ENCODE measurements around the gene ACKR4. TPM values are rescaled to one million over a fixed set of nuclear protein-coding genes. Genes with fewer than 3 reads are reported as not detected.

Gene ACKR4
- total RNA-seq, 1 experiment from 2014 or later, result not detected

DNA sequence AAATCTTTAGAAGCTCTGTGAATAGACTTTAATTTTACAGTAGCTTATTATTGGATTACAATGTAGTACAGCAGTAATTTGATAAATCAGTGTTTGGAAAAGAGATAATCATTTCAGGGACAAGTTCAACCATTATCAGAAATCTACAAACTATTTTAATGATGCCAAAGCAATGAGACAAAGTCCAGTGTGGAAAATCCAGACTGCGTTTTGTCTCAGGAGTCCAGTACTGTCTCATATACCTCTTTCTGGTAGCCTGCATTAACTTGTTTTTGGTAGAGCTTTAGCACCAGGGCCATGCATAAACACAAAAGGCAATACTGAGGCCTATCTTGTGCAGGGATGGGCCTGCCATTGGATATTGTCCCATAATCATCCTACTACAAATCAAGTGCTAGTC, 19.7 kb downstream of the ACKR4 start:
- H3K4me2 ChIP-seq, result no peak overlapping the region
- H3K36me3 ChIP-seq (ENCODE audit: low read depth), result 0 out of 2 replicates have a peak, but pooled peaks cover 5% of the 10 kb centered on the region
- no peaks in the 10 kb centered on the region for H3K4me1 ChIP-seq (replicated peaks; ENCODE audit: insufficient read depth)
- no peaks in the 10 kb centered on the region for H3F3A ChIP-seq (ENCODE audit: insufficient read depth, low read depth)
- intact Hi-C loops (cut with micrococcal nuclease; ENCODE audit: unreplicated experiment), result no loop called here
- no peak for DNase-seq
- no TSS peak for BruUV-seq (replicated peaks)
- no peaks in the 10 kb centered on the region for H3K27me3 ChIP-seq (ENCODE audit: insufficient read depth, low read depth)
- H3K27ac ChIP-seq, result no peak overlapping the region
- peaks cover 2% of the 10 kb centered on the region; the same call in 1 of the 2 replicates for H3K9me3 ChIP-seq (ENCODE audit: insufficient read depth, low read depth)
- H2AFZ ChIP-seq, result no peak overlapping the region
- H3K4me3 ChIP-seq, result no peak overlapping the region
- H3K79me2 ChIP-seq (ENCODE audit: low read depth), result no peaks in the 10 kb centered on the region
- no peaks in the 10 kb centered on the region for H3K9me2 ChIP-seq (ENCODE audit: insufficient read depth)
- no peak for TF ChIP-seq EZH2 (IDR thresholded peaks at IDR 0.05; ENCODE audit: low read depth)
- TF ChIP-seq, protein P1, sequence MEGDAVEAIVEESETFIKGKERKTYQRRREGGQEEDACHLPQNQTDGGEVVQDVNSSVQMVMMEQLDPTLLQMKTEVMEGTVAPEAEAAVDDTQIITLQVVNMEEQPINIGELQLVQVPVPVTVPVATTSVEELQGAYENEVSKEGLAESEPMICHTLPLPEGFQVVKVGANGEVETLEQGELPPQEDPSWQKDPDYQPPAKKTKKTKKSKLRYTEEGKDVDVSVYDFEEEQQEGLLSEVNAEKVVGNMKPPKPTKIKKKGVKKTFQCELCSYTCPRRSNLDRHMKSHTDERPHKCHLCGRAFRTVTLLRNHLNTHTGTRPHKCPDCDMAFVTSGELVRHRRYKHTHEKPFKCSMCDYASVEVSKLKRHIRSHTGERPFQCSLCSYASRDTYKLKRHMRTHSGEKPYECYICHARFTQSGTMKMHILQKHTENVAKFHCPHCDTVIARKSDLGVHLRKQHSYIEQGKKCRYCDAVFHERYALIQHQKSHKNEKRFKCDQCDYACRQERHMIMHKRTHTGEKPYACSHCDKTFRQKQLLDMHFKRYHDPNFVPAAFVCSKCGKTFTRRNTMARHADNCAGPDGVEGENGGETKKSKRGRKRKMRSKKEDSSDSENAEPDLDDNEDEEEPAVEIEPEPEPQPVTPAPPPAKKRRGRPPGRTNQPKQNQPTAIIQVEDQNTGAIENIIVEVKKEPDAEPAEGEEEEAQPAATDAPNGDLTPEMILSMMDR (conservative IDR thresholded peaks at IDR 0.05), result no peak
- H4K20me1 ChIP-seq (ENCODE audit: insufficient read depth), result no peaks in the 10 kb centered on the region
- ChIA-PET POLR2A (ENCODE audit: unreplicated experiment) (interaction anchor here (0.5 kb wide), 1 partner anchor 1811 kb away, joined by 3 read pairs; no protein-coding TSS in a partner anchor), CTCF (interaction anchor here (0.7 kb wide), 1 partner anchor 40 kb away, joined by 3 read pairs; no protein-coding TSS in a partner anchor)

GRCh38 chr3:132622148-132622547, 25.1 kb downstream of the ACKR4 start:
- no peak for TF ChIP-seq EZH2 (IDR thresholded peaks at IDR 0.05; ENCODE audit: low read depth)
- Histone ChIP-seq H3K4me1 (replicated peaks; ENCODE audit: insufficient read depth) (no peaks in the 10 kb centered on the region), H2AFZ (no peak overlapping the region), H3K4me3 (no peak overlapping the region), H3K27ac (no peak overlapping the region), H4K20me1 (ENCODE audit: insufficient read depth) (no peaks in the 10 kb centered on the region), H3K79me2 (ENCODE audit: low read depth) (no peaks in the 10 kb centered on the region), H3K4me2 (no peak overlapping the region), H3K9me2 (ENCODE audit: insufficient read depth) (no peaks in the 10 kb centered on the region), H3K36me3 (ENCODE audit: low read depth) (peaks cover 11% of the 10 kb centered on the region; the same call in 1 of the 2 replicates), H3K27me3 (ENCODE audit: insufficient read depth, low read depth) (no peaks in the 10 kb centered on the region), H3F3A (ENCODE audit: insufficient read depth, low read depth) (no peaks in the 10 kb centered on the region), H3K9me3 (ENCODE audit: insufficient read depth, low read depth) (no peaks in the 10 kb centered on the region)
- BruUV-seq (replicated peaks), result no TSS peak
- ChIA-PET POLR2A (ENCODE audit: unreplicated experiment) (no interaction called here), CTCF (no interaction called here)
- intact Hi-C loops (cut with micrococcal nuclease; ENCODE audit: unreplicated experiment), result no loop called here
- DNase-seq, result no peak

DNA sequence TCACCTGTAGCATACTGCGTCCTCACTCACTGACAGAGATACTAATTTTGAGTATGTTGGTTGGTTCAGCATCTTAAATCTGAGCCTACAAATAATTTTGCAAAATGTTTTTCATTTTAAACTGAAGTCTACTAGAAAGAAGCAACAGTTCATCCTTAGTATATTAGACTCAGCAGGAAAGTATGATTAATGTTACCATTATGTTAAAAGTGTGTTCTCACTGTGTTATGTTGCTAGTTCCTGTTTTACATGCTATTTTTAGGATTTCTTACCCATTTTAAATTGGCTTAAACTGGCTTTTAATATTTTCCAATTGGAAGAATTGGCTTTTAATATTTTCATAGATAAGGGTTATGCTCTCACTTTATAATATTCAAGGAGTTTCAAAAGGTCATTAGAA, 25.7 kb downstream of the ACKR4 start:
- no peak overlapping the region for H2AFZ ChIP-seq
- peaks cover 11% of the 10 kb centered on the region; the same call in 1 of the 2 replicates for H3K36me3 ChIP-seq (ENCODE audit: low read depth)
- no peaks in the 10 kb centered on the region for H3K27me3 ChIP-seq (ENCODE audit: insufficient read depth, low read depth)
- no peaks in the 10 kb centered on the region for H3F3A ChIP-seq (ENCODE audit: insufficient read depth, low read depth)
- ChIA-PET POLR2A (ENCODE audit: unreplicated experiment) (no interaction called here), CTCF (no interaction called here)
- H3K79me2 ChIP-seq (ENCODE audit: low read depth), result no peaks in the 10 kb centered on the region
- H3K4me1 ChIP-seq (replicated peaks; ENCODE audit: insufficient read depth), result no peaks in the 10 kb centered on the region
- H3K4me2 ChIP-seq, result no peak overlapping the region
- no peak overlapping the region for H3K4me3 ChIP-seq
- TF ChIP-seq EZH2 (IDR thresholded peaks at IDR 0.05; ENCODE audit: low read depth), result no peak
- TF ChIP-seq, protein P1 (conservative IDR thresholded peaks at IDR 0.05), result no peak
- no peak overlapping the region for H3K27ac ChIP-seq
- DNase-seq, result no peak
- intact Hi-C loops (cut with micrococcal nuclease; ENCODE audit: unreplicated experiment), result no loop called here
- BruUV-seq (replicated peaks), result no TSS peak
- no peaks in the 10 kb centered on the region for H3K9me2 ChIP-seq (ENCODE audit: insufficient read depth)
- no peaks in the 10 kb centered on the region for H3K9me3 ChIP-seq (ENCODE audit: insufficient read depth, low read depth)
- no peaks in the 10 kb centered on the region for H4K20me1 ChIP-seq (ENCODE audit: insufficient read depth)

- no TSS peak for BruUV-seq (replicated peaks)
- TF ChIP-seq, protein P1 (conservative IDR thresholded peaks at IDR 0.05), result no peak
- TF ChIP-seq EZH2 (IDR thresholded peaks at IDR 0.05; ENCODE audit: low read depth), result no peak
- no peak overlapping the region for H3K27ac ChIP-seq
- H3K79me2 ChIP-seq (ENCODE audit: low read depth), result no peaks in the 10 kb centered on the region
- H2AFZ ChIP-seq, result no peak overlapping the region
- H3F3A ChIP-seq (ENCODE audit: insufficient read depth, low read depth), result no peaks in the 10 kb centered on the region
- H3K9me3 ChIP-seq (ENCODE audit: insufficient read depth, low read depth), result no peaks in the 10 kb centered on the region
- ChIA-PET CTCF (interaction anchor here (0.6 kb wide), 1 partner anchor 269 kb away, joined by 8 read pairs; no protein-coding TSS in a partner anchor), POLR2A (ENCODE audit: unreplicated experiment) (interaction anchor here (0.6 kb wide), 2 partner anchors 54 to 168 kb away, joined by 4 to 6 read pairs; no protein-coding TSS in a partner anchor)
- H3K4me1 ChIP-seq (replicated peaks; ENCODE audit: insufficient read depth), result no peaks in the 10 kb centered on the region
- H3K9me2 ChIP-seq (ENCODE audit: insufficient read depth), result no peaks in the 10 kb centered on the region
- H4K20me1 ChIP-seq (ENCODE audit: insufficient read depth), result no peaks in the 10 kb centered on the region
- intact Hi-C loops (cut with micrococcal nuclease; ENCODE audit: unreplicated experiment), result no loop called here
- H3K4me2 ChIP-seq, result no peak overlapping the region
- peaks cover 11% of the 10 kb centered on the region; the same call in 1 of the 2 replicates for H3K36me3 ChIP-seq (ENCODE audit: low read depth)
- no peak overlapping the region for H3K4me3 ChIP-seq
- no peak for DNase-seq
- H3K27me3 ChIP-seq (ENCODE audit: insufficient read depth, low read depth), result no peaks in the 10 kb centered on the region
These were observed 26.6 kb downstream of the ACKR4 start for GRCh38 chr3:132623646-132624045.

All from PC-9 (cell line).